GM23338 (cell line): Measurements from ENCODE around the gene DAB1. TPM values are rescaled to one million over a fixed set of nuclear protein-coding genes. Genes with fewer than 3 reads are reported as not detected.
A peak's percentile ranks its signal among the peaks of the same experiment; 100 is the strongest.

Experiments
- ATAC-seq: fragments of 200-7000 bp; cut with Tn5 transposase; 3 replicates; pipeline ENCODE4 v1.9.1; 2020
- DNase-seq: peaks from one replicate; pipeline ENCODE4 v3.0.0-alpha.2; 2015; ENCODE audit warnings: low spot score
- H2AFZ ChIP-seq: fragments of 200-600 bp; sonication (generic); 2 replicates; pipeline ENCODE4 v1.8.0; 2016; ENCODE audit warnings: antibody characterized with exemption, mild to moderate bottlenecking, moderate library complexity
- H3F3A ChIP-seq: fragments of 200-600 bp; sonication (generic); replicated peaks from 2 replicates; pipeline ENCODE4 v1.8.0; 2017; ENCODE audit warnings: antibody characterized with exemption, mixed run types, low read depth
- H3K27ac ChIP-seq: fragments of 200-600 bp; sonication (generic); 2 replicates; pipeline ENCODE4 v1.6.1; 2016; ENCODE audit warnings: low read depth
- H3K27me3 ChIP-seq: fragments of 200-600 bp; sonication (generic); 2 replicates; pipeline ENCODE4 v1.8.0; 2016; ENCODE audit warnings: mild to moderate bottlenecking, mixed run types, moderate library complexity; ENCODE audit not compliant: insufficient read depth
- H3K36me3 ChIP-seq: fragments of 200-600 bp; sonication (generic); 2 replicates; pipeline ENCODE4 v1.8.0; 2016; ENCODE audit warnings: mild to moderate bottlenecking; ENCODE audit not compliant: insufficient read depth
- H3K4me1 ChIP-seq: fragments of 200-600 bp; sonication (generic); 2 replicates; pipeline ENCODE4 v1.8.0; 2016; ENCODE audit warnings: mild to moderate bottlenecking, moderate library complexity; ENCODE audit not compliant: insufficient read depth
- H3K4me2 ChIP-seq: fragments of 200-600 bp; sonication (generic); 2 replicates; pipeline ENCODE4 v1.7.1; 2017; ENCODE audit warnings: mixed run types
- H3K4me3 ChIP-seq: fragments of 200-600 bp; sonication (generic); 2 replicates; pipeline ENCODE4 v1.6.1; 2016; ENCODE audit warnings: mixed run types
- H3K79me2 ChIP-seq: fragments of 200-600 bp; sonication (generic); replicated peaks from 2 replicates; pipeline ENCODE4 v1.8.0; 2017; ENCODE audit warnings: mild to moderate bottlenecking; ENCODE audit not compliant: insufficient read depth
- H3K9me2 ChIP-seq: fragments of 200-600 bp; sonication (generic); 2 replicates; pipeline ENCODE4 v1.8.0; 2017; ENCODE audit not compliant: insufficient read depth
- H4K20me1 ChIP-seq: fragments of 200-600 bp; sonication (generic); replicated peaks from 2 replicates; pipeline ENCODE4 v1.8.0; 2017; ENCODE audit warnings: mild to moderate bottlenecking; ENCODE audit not compliant: insufficient read depth
- H3K27ac Mint-ChIP-seq: 2 replicates; pipeline ENCODE4 v1.8.0; 2020; ENCODE audit warnings: inconsistent platforms, mild to moderate bottlenecking, moderate library complexity, mixed read lengths
- H3K27me3 Mint-ChIP-seq: 3 replicates; pipeline ENCODE4 v1.8.0; 2022; ENCODE audit warnings: low read depth, mild to moderate bottlenecking, moderate library complexity, mixed read lengths, inconsistent platforms; ENCODE audit not compliant: insufficient read depth, poor library complexity
- H3K36me3 Mint-ChIP-seq: 3 replicates; pipeline ENCODE4 v1.8.0; 2021; ENCODE audit warnings: low read depth, mild to moderate bottlenecking, inconsistent platforms, moderate library complexity, mixed read lengths
- H3K4me1 Mint-ChIP-seq: 3 replicates; pipeline ENCODE4 v1.8.0; 2020; ENCODE audit warnings: mild to moderate bottlenecking, inconsistent platforms, mixed read lengths
- H3K4me3 Mint-ChIP-seq: 3 replicates; pipeline ENCODE4 v1.8.0; 2021; ENCODE audit warnings: moderate library complexity, mild to moderate bottlenecking, inconsistent platforms, mixed read lengths
- H3K9me3 Mint-ChIP-seq: 3 replicates; pipeline ENCODE4 v1.8.0; 2020; ENCODE audit warnings: moderate library complexity, mild to moderate bottlenecking, inconsistent platforms, mixed read lengths
- CREB1 ChIP-seq: fragments of 250-450 bp; sonication (Bioruptor Pico); IDR thresholded peaks from 2 replicates; pipeline ENCODE4 v1.5.0; 2020; ENCODE audit warnings: low read depth, mild to moderate bottlenecking, moderate library complexity
- CTCF ChIP-seq, 2 experiments: fragments of 200-600 bp in 1 of 2; sonication (generic) in 1 of 2; conservative IDR thresholded peaks; 2 replicates each; pipeline versions ENCODE4 v1.5.1 to v1.6.1; 2016 to 2017; ENCODE audit warnings: antibody characterized with exemption in 2 of 2, low read depth in 2 of 2, mild to moderate bottlenecking in 2 of 2, moderate library complexity in 1 of 2
- EZH2 ChIP-seq: fragments of 200-600 bp; sonication (generic); IDR thresholded peaks from one replicate; pipeline ENCODE4 v1.8.0; 2017; ENCODE audit warnings: antibody characterized with exemption, mild to moderate bottlenecking, low read depth; ENCODE audit not compliant: unreplicated experiment
- EZH2phosphoT487 ChIP-seq: fragments of 200-600 bp; sonication (generic); IDR thresholded peaks from one replicate; pipeline ENCODE4 v1.8.1; 2018; ENCODE audit warnings: antibody characterized with exemption; ENCODE audit not compliant: unreplicated experiment
- JUNB ChIP-seq: IDR thresholded peaks from one replicate; pipeline ENCODE4 v1.6.1; 2016; ENCODE audit warnings: antibody characterized with exemption; ENCODE audit not compliant: unreplicated experiment
- NANOG ChIP-seq: IDR thresholded peaks from 2 replicates; pipeline ENCODE4 v1.6.1; 2016; ENCODE audit warnings: antibody characterized with exemption, borderline replicate concordance
- POLR2AphosphoS5 ChIP-seq: IDR thresholded peaks from 2 replicates; pipeline ENCODE4 v1.6.1; 2016; ENCODE audit warnings: antibody characterized with exemption, low read depth
- REST ChIP-seq: IDR thresholded peaks from one replicate; pipeline ENCODE4 v1.6.1; 2018; ENCODE audit warnings: antibody characterized with exemption; ENCODE audit not compliant: unreplicated experiment
- STAT1 ChIP-seq: IDR thresholded peaks from one replicate; pipeline ENCODE4 v1.6.1; 2016; ENCODE audit warnings: antibody characterized with exemption; ENCODE audit not compliant: unreplicated experiment
- ZNF114 ChIP-seq: fragments of 250-450 bp; sonication (Bioruptor Pico); IDR thresholded peaks from 2 replicates; pipeline ENCODE4 v1.5.0; 2020; ENCODE audit warnings: mild to moderate bottlenecking, moderate library complexity
- ZNF331 ChIP-seq: fragments of 250-450 bp; sonication (Bioruptor Pico); IDR thresholded peaks from 2 replicates; pipeline ENCODE4 v1.5.0; 2020; ENCODE audit warnings: low read depth, mild to moderate bottlenecking, moderate library complexity
- ZNF462 ChIP-seq: fragments of 250-450 bp; sonication (Bioruptor Pico); IDR thresholded peaks from 2 replicates; pipeline ENCODE4 v1.5.0; 2020; ENCODE audit warnings: mild to moderate bottlenecking, moderate library complexity
- polyA plus RNA-seq: library from polyadenylated mRNA; unstranded; fragments of >200 nt; fragmentation: Nextera tagmentation; extraction: Ambion mirVana; gene quantifications from 2 replicates; pipeline ENCODE4 v1.2.1, GENCODE V29; 2016
- total RNA-seq: library from RNA; depleted of rRNA; stranded (reverse); fragments of >200 nt; shearing (Covaris generic); gene quantifications from 2 replicates; pipeline ENCODE4 v1.2.3, GENCODE V29; 2014
- TF ChIP-seq, protein P1 (sequence below): IDR thresholded peaks from 2 replicates; pipeline ENCODE4 v1.6.1; 2016; ENCODE audit warnings: antibody characterized with exemption

DAB1 gene
- total and polyA plus RNA-seq, 2 experiments from 2014 or later = 12.8 to 14.5 TPM

- no peaks in the 10 kb centered on the region for H3K9me3 Mint-ChIP-seq
- H3K27me3 ChIP-seq = no peaks in the 10 kb centered on the region
- H4K20me1 ChIP-seq = no peaks in the 10 kb centered on the region
- no peak overlapping the region for H2AFZ ChIP-seq
- H3K4me3 Mint-ChIP-seq = no peak overlapping the region
- no peak for TF ChIP-seq EZH2
- no peak for TF ChIP-seq CTCF (conservative IDR thresholded peaks at IDR 0.05; ENCODE audit: low read depth in 2 of 2)
- TF ChIP-seq JUNB = no peak
- TF ChIP-seq POLR2AphosphoS5 = no peak
- TF ChIP-seq, protein P1, sequence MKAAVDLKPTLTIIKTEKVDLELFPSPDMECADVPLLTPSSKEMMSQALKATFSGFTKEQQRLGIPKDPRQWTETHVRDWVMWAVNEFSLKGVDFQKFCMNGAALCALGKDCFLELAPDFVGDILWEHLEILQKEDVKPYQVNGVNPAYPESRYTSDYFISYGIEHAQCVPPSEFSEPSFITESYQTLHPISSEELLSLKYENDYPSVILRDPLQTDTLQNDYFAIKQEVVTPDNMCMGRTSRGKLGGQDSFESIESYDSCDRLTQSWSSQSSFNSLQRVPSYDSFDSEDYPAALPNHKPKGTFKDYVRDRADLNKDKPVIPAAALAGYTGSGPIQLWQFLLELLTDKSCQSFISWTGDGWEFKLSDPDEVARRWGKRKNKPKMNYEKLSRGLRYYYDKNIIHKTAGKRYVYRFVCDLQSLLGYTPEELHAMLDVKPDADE = no peak
- TF ChIP-seq ZNF462 = no peak
- no peak for TF ChIP-seq CREB1 (CRISPR knock-in tag)
- TF ChIP-seq ZNF114 (CRISPR knock-in tag) = no peak
- TF ChIP-seq ZNF331 (CRISPR knock-in tag) = no peak
- no peak for TF ChIP-seq EZH2phosphoT487
- TF ChIP-seq STAT1 = no peak
- TF ChIP-seq REST = no peak
- TF ChIP-seq NANOG = no peak
- H3K36me3 ChIP-seq = no peaks in the 10 kb centered on the region; the same call in 1 of the 2 replicates
- peak overlapping the region; percentile 16; the same call in 1 of the 2 replicates for H3K27ac Mint-ChIP-seq
- H3K4me1 ChIP-seq = peaks cover 6% of the 10 kb centered on the region; the same call in 1 of the 2 replicates
- H3K4me3 ChIP-seq = no peak overlapping the region
- ATAC-seq = no peak; the same call in 2 of the 3 replicates
- no peak overlapping the region for H3K4me2 ChIP-seq
- H3K79me2 ChIP-seq = peaks cover 31% of the 10 kb centered on the region
- H3F3A ChIP-seq = no peaks in the 10 kb centered on the region
- H3K27ac ChIP-seq = no peak overlapping the region
- no peaks in the 10 kb centered on the region for H3K36me3 Mint-ChIP-seq
- no peaks in the 10 kb centered on the region for H3K27me3 Mint-ChIP-seq
- peaks cover 24% of the 10 kb centered on the region for H3K4me1 Mint-ChIP-seq
- H3K9me2 ChIP-seq = peaks cover 4% of the 10 kb centered on the region; the same call in 1 of the 2 replicates
- DNase-seq = peak; percentile 33
Measured at GRCh38 chr1:57401671-57402070, 22.2 kb downstream of the DAB1 start.
